ENCODE data around the gene MRTO4.
"Not testable (repeated sequence)": the region's sequence is repeated elsewhere in the genome, so short reads cannot be mapped to it uniquely, and the experiment has no call there.

The MRTO4 gene

GRCh38 chr1:19229229-19229628, 22.4 kb upstream of the MRTO4 start:
- no peak for DNase-seq

- DNase-seq: no peak
Observed at GRCh38 chr1:19229828-19230325, 21.7 kb upstream of the MRTO4 start.

- not testable (repeated sequence) for DNase-seq
Observed at GRCh38 chr1:19231736-19232523, 19.7 kb upstream of the MRTO4 start.

- peak; percentile 36 for DNase-seq
Observed at GRCh38 chr1:19232524-19232846, 19.1 kb upstream of the MRTO4 start.

GRCh38 chr1:19234224-19234623, 17.4 kb upstream of the MRTO4 start:
- DNase-seq: no peak

GRCh38 chr1:19239876-19240275, 11.7 kb upstream of the MRTO4 start:
- DNase-seq: no peak

GRCh38 chr1:19240673-19241538, 10.7 kb upstream of the MRTO4 start:
- DNase-seq: peak; percentile 72

- DNase-seq: peak; percentile 15
Observed at GRCh38 chr1:19250629-19251304, 838 bp upstream of the MRTO4 start.

GRCh38 chr1:19254416-19254815, 2.8 kb downstream of the MRTO4 start:
- DNase-seq: no peak

GRCh38 chr1:19255288-19255687, 3.7 kb downstream of the MRTO4 start:
- no peak for DNase-seq

GRCh38 chr1:19256301-19256700, 4.7 kb downstream of the MRTO4 start:
- not testable (repeated sequence) for DNase-seq

- peak; percentile 27 for DNase-seq
Observed at GRCh38 chr1:19257178-19257914, 5.7 kb downstream of the MRTO4 start.

GRCh38 chr1:19258353-19258752, 6.7 kb downstream of the MRTO4 start:
- no peak for DNase-seq

GRCh38 chr1:19260211-19261138, 8.9 kb downstream of the MRTO4 start:
- no peak for DNase-seq

- no peak for DNase-seq
Observed at GRCh38 chr1:19262047-19262446, 10.4 kb downstream of the MRTO4 start.

- DNase-seq: no peak
Observed at GRCh38 chr1:19262744-19263143, 11.1 kb downstream of the MRTO4 start.

- no peak for DNase-seq
Observed at GRCh38 chr1:19268445-19268844, 16.8 kb downstream of the MRTO4 start.

GRCh38 chr1:19269427-19270342, 18.1 kb downstream of the MRTO4 start:
- DNase-seq: not testable (repeated sequence)

- not testable (repeated sequence) for DNase-seq
Observed at GRCh38 chr1:19270343-19270730, 18.7 kb downstream of the MRTO4 start.

- DNase-seq: no peak
Observed at GRCh38 chr1:19272064-19272463, 20.5 kb downstream of the MRTO4 start.

Data from hematopoietic multipotent progenitor cell treated with erythropoietin and hydrocortisone succinate and interleukin-3 and kit ligand, for 8 days (in vitro differentiated cells).